IPS-15b (cell line): ENCODE data around the gene RNF217.

Experiments
- H3K27me3 ChIP-seq: one replicate; pipeline ENCODE4 v1.6.1; 2013; ENCODE audit warnings: low read length; ENCODE audit not compliant: control insufficient read depth, insufficient read depth
- H3K36me3 ChIP-seq: one replicate; pipeline ENCODE4 v1.6.1; 2013; ENCODE audit warnings: low read length; ENCODE audit not compliant: control insufficient read depth, insufficient read depth
- H3K4me1 ChIP-seq: one replicate; pipeline ENCODE4 v1.6.1; 2013; ENCODE audit warnings: mild to moderate bottlenecking, low read length; ENCODE audit not compliant: control insufficient read depth, insufficient read depth
- H3K4me3 ChIP-seq: one replicate; pipeline ENCODE4 v1.5.1; 2013; ENCODE audit warnings: low read depth, low read length
- H3K9ac ChIP-seq: one replicate; pipeline ENCODE4 v1.6.1; 2013; ENCODE audit warnings: low read depth, mild to moderate bottlenecking, low read length
- H3K9me3 ChIP-seq: one replicate; pipeline ENCODE4 v1.6.1; 2013; ENCODE audit warnings: mild to moderate bottlenecking, low read length; ENCODE audit not compliant: control insufficient read depth, insufficient read depth

RNF217 gene

DNA sequence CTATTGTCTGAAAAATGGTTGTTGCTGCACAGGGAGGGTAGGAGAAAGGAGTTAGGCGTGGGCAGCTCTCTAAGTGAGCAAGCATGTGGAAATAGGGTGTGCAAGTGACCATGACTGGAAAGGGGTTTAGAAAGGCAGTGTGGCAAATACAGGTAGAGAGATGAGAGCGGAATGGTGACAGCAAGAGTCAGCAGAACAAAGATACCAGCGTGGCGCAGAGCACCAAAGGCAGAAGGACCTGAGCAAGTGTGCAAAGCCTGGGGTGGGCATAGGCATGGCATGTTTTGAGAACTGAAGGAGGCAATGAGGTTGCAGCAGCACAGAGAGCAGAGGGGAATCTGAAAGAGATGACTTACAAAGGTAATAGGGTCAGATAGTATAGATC is 17.0 kb downstream of the RNF217 start:
- H3K4me3 ChIP-seq = no peak overlapping the region
- H3K27me3 ChIP-seq = no peaks in the 10 kb centered on the region
- H3K9me3 ChIP-seq = no peaks in the 10 kb centered on the region
- H3K36me3 ChIP-seq = peaks cover 4% of the 10 kb centered on the region
- no peak overlapping the region for H3K9ac ChIP-seq
- H3K4me1 ChIP-seq = no peaks in the 10 kb centered on the region

DNA sequence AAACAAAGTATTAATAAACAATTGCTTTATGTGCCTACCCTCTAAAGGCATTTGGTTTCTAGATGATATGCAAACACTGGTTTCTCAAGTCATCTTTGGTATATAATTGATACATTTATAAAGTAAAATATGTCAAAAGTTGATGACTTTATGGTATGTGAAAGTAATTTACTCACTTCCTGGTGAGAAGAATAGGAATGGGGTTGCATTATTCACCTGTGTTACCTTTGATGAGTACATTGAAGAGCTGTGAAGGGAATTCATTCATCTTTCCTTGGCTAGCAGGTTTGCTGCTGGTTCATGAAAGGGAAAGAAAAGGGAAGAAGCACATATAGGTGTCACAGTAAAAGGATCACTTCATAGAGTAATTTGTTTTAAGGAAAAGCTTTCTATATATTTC is 20.4 kb downstream of the RNF217 start:
- no peaks in the 10 kb centered on the region for H3K4me1 ChIP-seq
- no peaks in the 10 kb centered on the region for H3K9me3 ChIP-seq
- H3K4me3 ChIP-seq = no peak overlapping the region
- H3K27me3 ChIP-seq = no peaks in the 10 kb centered on the region
- peaks cover 4% of the 10 kb centered on the region for H3K36me3 ChIP-seq
- no peak overlapping the region for H3K9ac ChIP-seq

GRCh38 chr6:124983383-124984083 is 21.3 kb downstream of the RNF217 start:
- no peaks in the 10 kb centered on the region for H3K9me3 ChIP-seq
- no peaks in the 10 kb centered on the region for H3K4me1 ChIP-seq
- no peaks in the 10 kb centered on the region for H3K27me3 ChIP-seq
- no peak overlapping the region for H3K4me3 ChIP-seq
- no peaks in the 10 kb centered on the region for H3K36me3 ChIP-seq
- no peak overlapping the region for H3K9ac ChIP-seq

DNA sequence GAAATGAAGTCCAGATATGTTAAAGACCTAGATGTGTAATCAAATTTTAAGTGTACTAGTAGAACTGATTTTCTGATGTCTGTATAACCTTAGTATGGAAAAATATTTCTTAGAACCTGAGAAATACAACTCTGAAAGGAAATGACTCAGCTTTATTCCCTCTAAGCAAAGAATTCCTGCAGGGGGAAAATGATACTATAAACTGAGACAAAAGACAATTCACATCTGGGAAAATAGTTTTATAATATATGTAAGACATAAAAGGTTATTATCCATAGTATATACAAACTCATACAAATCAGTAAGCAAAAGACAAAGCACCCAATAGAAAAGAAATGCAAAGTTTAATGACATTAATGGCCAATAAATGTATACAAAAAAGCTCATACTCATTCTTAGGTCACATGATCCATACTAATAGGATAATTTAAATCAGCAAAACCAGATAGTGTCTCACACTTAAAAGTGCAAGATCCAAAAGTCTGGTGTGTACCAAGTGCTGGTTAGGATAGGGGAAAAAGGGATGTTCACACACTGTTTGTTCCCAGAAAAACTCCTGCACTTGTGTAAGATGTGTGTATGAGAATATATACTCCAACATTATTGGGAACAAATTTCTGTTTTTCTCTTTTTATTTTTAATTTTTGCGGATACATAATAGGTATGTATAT is 22.6 kb downstream of the RNF217 start:
- no peaks in the 10 kb centered on the region for H3K27me3 ChIP-seq
- no peak overlapping the region for H3K4me3 ChIP-seq
- H3K9ac ChIP-seq = no peak overlapping the region
- H3K9me3 ChIP-seq = no peaks in the 10 kb centered on the region
- H3K4me1 ChIP-seq = no peaks in the 10 kb centered on the region
- no peaks in the 10 kb centered on the region for H3K36me3 ChIP-seq

GRCh38 chr6:124986164-124986563 is 23.9 kb downstream of the RNF217 start:
- Histone ChIP-seq H3K4me1 (no peaks in the 10 kb centered on the region), H3K36me3 (no peaks in the 10 kb centered on the region), H3K4me3 (no peak overlapping the region), H3K9ac (no peak overlapping the region), H3K9me3 (no peaks in the 10 kb centered on the region), H3K27me3 (no peaks in the 10 kb centered on the region)

- no peaks in the 10 kb centered on the region for H3K9me3 ChIP-seq
- H3K9ac ChIP-seq = no peak overlapping the region
- H3K4me3 ChIP-seq = no peak overlapping the region
- no peaks in the 10 kb centered on the region for H3K27me3 ChIP-seq
- no peaks in the 10 kb centered on the region for H3K4me1 ChIP-seq
- no peaks in the 10 kb centered on the region for H3K36me3 ChIP-seq
These were observed 25.1 kb downstream of the RNF217 start for GRCh38 chr6:124987291-124987690.

GRCh38 chr6:124987999-124988591 is 25.9 kb downstream of the RNF217 start:
- no peaks in the 10 kb centered on the region for H3K27me3 ChIP-seq
- no peak overlapping the region for H3K9ac ChIP-seq
- H3K9me3 ChIP-seq = no peaks in the 10 kb centered on the region
- H3K36me3 ChIP-seq = no peaks in the 10 kb centered on the region
- no peaks in the 10 kb centered on the region for H3K4me1 ChIP-seq
- H3K4me3 ChIP-seq = no peak overlapping the region

GRCh38 chr6:124989136-124989983 is 27.1 kb downstream of the RNF217 start:
- Histone ChIP-seq H3K36me3 (no peaks in the 10 kb centered on the region), H3K9ac (no peak overlapping the region), H3K9me3 (no peaks in the 10 kb centered on the region), H3K27me3 (no peaks in the 10 kb centered on the region), H3K4me3 (no peak overlapping the region), H3K4me1 (no peaks in the 10 kb centered on the region)

DNA sequence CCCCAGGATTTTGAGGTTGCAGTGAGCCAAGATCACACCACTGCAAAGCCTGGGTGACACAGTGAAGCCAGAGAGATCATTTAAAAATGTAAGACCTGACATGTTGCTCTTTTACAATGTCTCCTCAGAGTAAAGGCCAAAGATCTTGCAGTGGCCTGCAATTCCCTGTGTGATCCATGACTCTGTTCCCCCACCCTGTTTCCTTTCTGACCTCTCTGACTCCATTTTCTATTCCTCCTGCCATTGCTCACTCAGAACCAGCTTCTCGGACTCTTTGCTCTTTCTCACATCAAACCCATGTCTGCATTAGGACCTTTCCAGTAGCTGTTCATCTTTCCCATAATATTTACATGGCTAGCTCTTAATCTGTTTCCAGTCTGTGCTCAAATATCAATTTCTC is 28.8 kb downstream of the RNF217 start:
- Histone ChIP-seq H3K9ac (no peak overlapping the region), H3K4me3 (no peak overlapping the region), H3K4me1 (no peaks in the 10 kb centered on the region), H3K36me3 (no peaks in the 10 kb centered on the region), H3K27me3 (no peaks in the 10 kb centered on the region), H3K9me3 (no peaks in the 10 kb centered on the region)

- no peak overlapping the region for H3K4me3 ChIP-seq
- H3K4me1 ChIP-seq = no peaks in the 10 kb centered on the region
- no peaks in the 10 kb centered on the region for H3K27me3 ChIP-seq
- H3K9me3 ChIP-seq = no peaks in the 10 kb centered on the region
- no peaks in the 10 kb centered on the region for H3K36me3 ChIP-seq
- H3K9ac ChIP-seq = no peak overlapping the region
These were observed 29.6 kb downstream of the RNF217 start for GRCh38 chr6:124991764-124992295.

GRCh38 chr6:124993327-124993726 is 31.1 kb downstream of the RNF217 start:
- Histone ChIP-seq H3K4me1 (no peaks in the 10 kb centered on the region), H3K36me3 (no peaks in the 10 kb centered on the region), H3K9me3 (no peaks in the 10 kb centered on the region), H3K4me3 (no peak overlapping the region), H3K9ac (no peak overlapping the region), H3K27me3 (no peaks in the 10 kb centered on the region)
